ENCODE measurements around the gene CCR5.

CCR5 gene

GRCh38 chr3:46422617-46423016, 51.9 kb downstream of the CCR5 start:
- Histone ChIP-seq H3F3A (ENCODE audit: insufficient read depth, low read length) (no peaks in the 10 kb centered on the region), H3K9me3 (replicated peaks; ENCODE audit: insufficient read depth, low read length) (no peaks in the 10 kb centered on the region), H3K9ac (ENCODE audit: low read length) (no peak overlapping the region), H3K27me3 (replicated peaks; ENCODE audit: insufficient read depth, low read length) (no peaks in the 10 kb centered on the region), H3K4me3 (ENCODE audit: low read length) (no peak overlapping the region), H3K27ac (ENCODE audit: low read length) (no peak overlapping the region), H3K79me2 (ENCODE audit: low read length) (no peaks in the 10 kb centered on the region), H3K9me2 (replicated peaks; ENCODE audit: insufficient read depth, low read length) (no peaks in the 10 kb centered on the region), H3K4me2 (ENCODE audit: low read depth, low read length) (no peak overlapping the region), H3K36me3 (replicated peaks; ENCODE audit: insufficient read depth, low read length) (no peaks in the 10 kb centered on the region), H3K4me1 (ENCODE audit: low read length) (peaks cover 7% of the 10 kb centered on the region), H4K20me1 (ENCODE audit: insufficient read depth, low read length) (no peaks in the 10 kb centered on the region), H2AFZ (ENCODE audit: low read length) (no peak overlapping the region)
- no peak for DNase-seq
- TF ChIP-seq, protein P1, sequence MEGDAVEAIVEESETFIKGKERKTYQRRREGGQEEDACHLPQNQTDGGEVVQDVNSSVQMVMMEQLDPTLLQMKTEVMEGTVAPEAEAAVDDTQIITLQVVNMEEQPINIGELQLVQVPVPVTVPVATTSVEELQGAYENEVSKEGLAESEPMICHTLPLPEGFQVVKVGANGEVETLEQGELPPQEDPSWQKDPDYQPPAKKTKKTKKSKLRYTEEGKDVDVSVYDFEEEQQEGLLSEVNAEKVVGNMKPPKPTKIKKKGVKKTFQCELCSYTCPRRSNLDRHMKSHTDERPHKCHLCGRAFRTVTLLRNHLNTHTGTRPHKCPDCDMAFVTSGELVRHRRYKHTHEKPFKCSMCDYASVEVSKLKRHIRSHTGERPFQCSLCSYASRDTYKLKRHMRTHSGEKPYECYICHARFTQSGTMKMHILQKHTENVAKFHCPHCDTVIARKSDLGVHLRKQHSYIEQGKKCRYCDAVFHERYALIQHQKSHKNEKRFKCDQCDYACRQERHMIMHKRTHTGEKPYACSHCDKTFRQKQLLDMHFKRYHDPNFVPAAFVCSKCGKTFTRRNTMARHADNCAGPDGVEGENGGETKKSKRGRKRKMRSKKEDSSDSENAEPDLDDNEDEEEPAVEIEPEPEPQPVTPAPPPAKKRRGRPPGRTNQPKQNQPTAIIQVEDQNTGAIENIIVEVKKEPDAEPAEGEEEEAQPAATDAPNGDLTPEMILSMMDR (IDR thresholded peaks at IDR 0.05; ENCODE audit: low read length), result no peak
- TF ChIP-seq EZH2 (optimal IDR thresholded peaks at IDR 0.05; ENCODE audit: low read depth, low read length) (no peak), EZH2phosphoT487 (IDR thresholded peaks at IDR 0.05; ENCODE audit: low read length) (no peak)

GRCh38 chr3:46423588-46423987, 52.8 kb downstream of the CCR5 start:
- no peak overlapping the region for H3K27ac ChIP-seq (ENCODE audit: low read length)
- H3K9me2 ChIP-seq (replicated peaks; ENCODE audit: insufficient read depth, low read length), result no peaks in the 10 kb centered on the region
- TF ChIP-seq EZH2phosphoT487 (IDR thresholded peaks at IDR 0.05; ENCODE audit: low read length) (no peak), EZH2 (optimal IDR thresholded peaks at IDR 0.05; ENCODE audit: low read depth, low read length) (no peak)
- TF ChIP-seq, protein P1 (IDR thresholded peaks at IDR 0.05; ENCODE audit: low read length), result no peak
- H3K79me2 ChIP-seq (ENCODE audit: low read length), result no peaks in the 10 kb centered on the region
- no peak overlapping the region for H3K9ac ChIP-seq (ENCODE audit: low read length)
- H3K4me2 ChIP-seq (ENCODE audit: low read depth, low read length), result no peak overlapping the region
- DNase-seq, result no peak
- no peaks in the 10 kb centered on the region for H3F3A ChIP-seq (ENCODE audit: insufficient read depth, low read length)
- H3K4me1 ChIP-seq (ENCODE audit: low read length), result no peaks in the 10 kb centered on the region
- no peak overlapping the region for H3K4me3 ChIP-seq (ENCODE audit: low read length)
- H3K9me3 ChIP-seq (replicated peaks; ENCODE audit: insufficient read depth, low read length), result no peaks in the 10 kb centered on the region
- H3K36me3 ChIP-seq (replicated peaks; ENCODE audit: insufficient read depth, low read length), result no peaks in the 10 kb centered on the region
- H2AFZ ChIP-seq (ENCODE audit: low read length), result no peak overlapping the region
- no peaks in the 10 kb centered on the region for H4K20me1 ChIP-seq (ENCODE audit: insufficient read depth, low read length)
- H3K27me3 ChIP-seq (replicated peaks; ENCODE audit: insufficient read depth, low read length), result no peaks in the 10 kb centered on the region

All from MM.1S (cell line).